Activated gamma-delta T cell (primary cell): ENCODE measurements around the gene PARP6.
"Not testable (repeated sequence)": the region's sequence is repeated elsewhere in the genome, so short reads cannot be mapped to it uniquely, and the experiment has no call there.

Experiments used
- DNase-seq: peaks from one replicate; lab custom pipeline; 2025; lab: John Stamatoyannopoulos, UW

The PARP6 gene

DNA sequence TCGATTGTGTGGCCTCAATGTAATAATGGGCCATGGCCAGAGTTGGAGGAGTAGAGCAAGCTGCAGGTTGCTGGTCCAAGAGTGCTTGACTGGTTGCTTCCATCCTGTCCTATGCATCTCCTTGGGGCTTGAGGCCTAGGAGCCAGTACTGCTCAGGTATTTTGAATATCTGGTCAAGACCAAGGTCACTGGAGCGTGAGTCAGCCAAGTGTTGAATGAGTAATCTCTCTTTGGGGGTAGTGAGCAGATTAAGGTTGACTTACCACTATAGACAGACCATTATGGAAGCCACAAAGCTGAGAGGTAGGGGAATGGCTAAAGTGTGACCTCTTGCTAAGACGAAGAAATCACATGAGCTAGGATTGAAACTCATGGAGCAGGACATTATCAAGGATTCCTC is 9.4 kb upstream of the PARP6 start:
- no peak for DNase-seq

DNA sequence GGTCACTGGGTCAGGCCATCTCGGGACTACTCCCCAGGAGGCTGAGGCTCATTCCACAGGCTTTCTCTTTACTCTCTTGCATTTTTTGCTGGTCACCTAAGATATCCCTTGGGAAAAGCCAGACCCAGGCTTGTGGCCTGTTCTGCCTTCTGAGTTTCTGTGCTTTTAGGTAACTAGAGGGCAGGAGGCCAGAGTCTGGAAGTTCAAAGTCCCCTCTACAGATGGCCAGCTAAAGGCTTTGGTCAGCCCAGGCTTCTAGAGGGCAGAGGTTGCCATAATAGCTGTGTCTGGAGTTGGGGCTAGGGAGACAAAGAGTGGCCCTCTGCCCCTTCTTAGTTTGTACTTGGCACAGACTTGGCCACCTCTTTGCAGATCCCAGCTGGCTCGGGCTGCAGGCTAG is 8.4 kb upstream of the PARP6 start:
- no peak for DNase-seq

DNA sequence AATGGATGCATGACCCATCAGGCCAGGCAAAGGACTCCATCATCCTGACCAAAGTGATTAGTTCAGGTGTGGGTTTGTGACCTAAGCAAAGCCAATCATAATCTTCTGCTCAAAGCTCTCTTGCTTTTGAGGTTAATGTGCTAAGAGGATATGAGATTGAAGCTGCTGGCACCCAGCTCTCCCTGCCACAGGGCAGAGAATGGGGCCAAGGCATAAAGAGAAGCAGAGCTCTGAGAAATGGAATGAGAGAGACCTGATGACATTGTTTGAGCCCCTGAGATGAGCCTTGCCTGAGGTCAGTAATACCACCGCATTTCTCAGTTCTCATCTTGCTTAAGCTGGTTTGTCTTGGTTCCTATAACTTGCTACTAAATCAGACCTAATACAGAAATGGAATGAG is 6.4 kb upstream of the PARP6 start:
- DNase-seq, result no peak

DNA sequence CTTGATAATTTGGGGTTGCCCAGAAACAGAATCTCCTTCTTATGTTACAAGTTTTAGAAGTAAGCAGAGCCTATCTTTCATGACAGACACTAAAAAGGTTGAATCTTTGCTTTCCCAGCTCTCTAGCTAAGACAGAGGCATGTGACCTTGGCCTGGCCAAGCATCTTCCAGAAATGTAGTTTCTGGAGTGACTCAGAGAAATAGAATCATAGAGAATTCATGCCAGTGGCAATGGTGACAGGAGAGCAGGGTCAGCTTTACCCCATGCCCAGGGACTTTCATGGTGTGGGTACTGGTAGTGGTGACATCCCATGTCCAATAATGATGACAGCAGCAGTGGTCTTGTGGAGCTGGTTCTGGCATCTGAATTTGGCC is 4.0 kb upstream of the PARP6 start:
- DNase-seq, result no peak

DNA sequence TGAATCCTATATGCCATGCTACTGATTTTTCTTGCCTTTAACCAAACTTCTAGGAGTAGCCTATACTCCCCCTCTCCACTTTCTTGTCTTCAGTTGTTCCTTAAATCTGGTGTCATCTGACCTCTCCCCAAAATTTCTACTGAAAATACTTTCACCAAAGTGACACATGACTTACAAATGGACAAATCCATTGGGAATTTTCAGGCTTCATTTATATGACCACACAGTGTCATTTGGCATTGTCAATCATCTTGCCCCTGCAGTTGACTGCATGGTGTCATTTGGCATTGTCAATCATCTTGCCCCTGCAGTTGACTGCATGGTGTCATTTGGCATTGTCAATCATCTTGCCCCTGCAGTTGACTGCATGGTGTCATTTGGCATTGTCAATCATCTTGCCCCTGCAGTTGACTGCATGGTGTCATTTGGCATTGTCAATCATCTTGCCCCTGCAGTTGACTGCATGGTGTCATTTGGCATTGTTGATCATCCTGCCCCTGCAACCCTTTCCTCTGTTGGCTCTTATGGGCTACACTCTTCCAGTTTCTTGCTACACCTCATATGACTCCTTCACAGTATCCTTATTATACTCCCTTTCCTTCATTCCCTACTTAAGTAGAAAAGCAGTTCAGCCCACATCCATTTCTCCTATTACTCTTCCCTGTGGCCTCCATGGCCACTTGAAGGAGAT is 3.4 kb upstream of the PARP6 start:
- DNase-seq, result not testable (repeated sequence)

DNA sequence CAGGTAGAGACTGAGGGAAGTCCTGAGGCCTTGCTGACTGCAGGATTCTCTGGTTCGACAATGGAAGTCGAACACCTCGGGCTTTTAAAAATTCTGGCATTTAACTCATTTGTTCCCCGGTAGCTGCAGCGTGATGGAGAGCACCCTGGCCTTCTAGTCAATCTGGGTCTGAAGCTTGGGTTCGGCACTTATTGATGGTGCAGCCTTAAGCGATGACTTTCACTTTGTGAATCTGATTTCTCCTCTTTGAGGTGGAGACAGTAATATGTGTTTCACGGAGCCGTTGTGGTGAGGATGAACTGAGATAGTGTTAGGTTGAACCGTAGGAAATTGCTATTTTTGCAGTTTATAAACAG is 621 bp upstream of the PARP6 start:
- no peak for DNase-seq

DNA sequence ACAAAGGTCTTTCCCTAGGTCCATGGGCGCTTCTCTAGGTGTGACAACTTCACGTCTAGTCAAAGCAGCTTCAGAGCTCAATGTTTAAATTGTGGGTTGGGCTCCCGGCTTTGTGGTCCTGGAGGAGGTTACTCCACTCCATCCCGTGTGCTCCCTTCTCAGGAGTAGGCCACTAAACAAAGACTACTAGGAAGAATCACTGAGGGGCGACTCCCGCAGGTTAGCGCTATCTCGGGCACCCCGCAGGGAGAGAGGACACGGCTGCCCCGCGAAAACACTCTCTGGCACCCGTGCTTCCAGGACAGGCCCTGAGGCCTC is 500 bp downstream of the PARP6 start:
- DNase-seq, result no peak

DNA sequence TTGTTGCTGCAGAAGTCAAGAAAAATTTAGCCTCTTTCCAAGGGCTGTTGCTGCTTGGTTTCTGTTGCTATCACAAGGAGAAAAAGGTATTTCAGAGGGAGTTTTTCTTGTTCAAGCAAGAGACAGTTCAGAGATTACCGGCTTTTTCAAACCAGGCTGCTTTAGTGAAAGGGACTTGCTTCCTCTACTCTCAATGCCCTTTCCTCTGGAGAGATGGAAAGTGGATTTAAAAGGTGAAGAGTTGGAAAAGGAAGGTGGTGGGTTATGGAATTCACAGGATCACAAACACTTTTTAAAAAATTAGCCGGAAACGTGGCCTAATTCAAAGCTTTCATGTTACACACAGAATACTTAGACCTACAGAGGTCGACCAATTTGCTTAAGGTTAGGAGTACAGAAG is 1.1 kb downstream of the PARP6 start:
- DNase-seq, result no peak

DNA sequence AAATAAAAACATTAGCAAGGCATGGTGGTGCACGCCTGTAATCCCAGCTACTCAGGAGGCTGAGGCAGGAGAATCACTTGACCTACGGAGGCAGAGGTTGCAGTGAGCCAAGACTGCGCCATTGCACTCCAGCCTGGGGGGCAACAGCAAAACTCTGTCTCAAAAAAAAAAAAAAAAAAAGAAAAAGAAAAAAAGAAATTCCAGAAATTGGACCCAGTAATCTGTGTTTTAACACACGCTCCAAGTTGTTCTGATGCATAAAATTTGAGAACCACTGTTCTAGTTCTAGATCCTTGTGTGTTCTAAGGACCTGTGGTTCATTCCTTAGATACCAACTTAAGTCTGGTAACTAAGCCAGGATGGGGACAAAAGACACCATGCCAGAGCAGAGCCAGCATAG is 2.6 kb downstream of the PARP6 start:
- no peak for DNase-seq

DNA sequence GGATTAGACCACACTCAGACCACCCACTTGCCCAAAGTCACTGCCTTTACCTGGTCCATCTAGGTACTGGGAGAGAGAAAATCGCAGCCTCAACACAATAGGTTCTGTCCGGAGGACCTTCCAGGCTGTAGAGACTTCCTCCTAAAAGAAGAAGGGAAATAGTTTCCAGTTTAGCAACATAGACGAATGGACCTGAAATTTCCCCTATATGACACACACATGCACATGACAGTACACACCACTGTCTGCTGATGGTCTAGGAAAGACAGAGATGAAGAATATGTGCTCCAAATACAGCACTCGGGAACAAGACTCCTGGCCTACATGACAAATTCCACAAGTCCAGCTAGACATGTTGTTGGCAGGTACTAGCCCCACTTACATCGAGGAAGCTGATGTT is 7.3 kb downstream of the PARP6 start:
- no peak for DNase-seq

DNA sequence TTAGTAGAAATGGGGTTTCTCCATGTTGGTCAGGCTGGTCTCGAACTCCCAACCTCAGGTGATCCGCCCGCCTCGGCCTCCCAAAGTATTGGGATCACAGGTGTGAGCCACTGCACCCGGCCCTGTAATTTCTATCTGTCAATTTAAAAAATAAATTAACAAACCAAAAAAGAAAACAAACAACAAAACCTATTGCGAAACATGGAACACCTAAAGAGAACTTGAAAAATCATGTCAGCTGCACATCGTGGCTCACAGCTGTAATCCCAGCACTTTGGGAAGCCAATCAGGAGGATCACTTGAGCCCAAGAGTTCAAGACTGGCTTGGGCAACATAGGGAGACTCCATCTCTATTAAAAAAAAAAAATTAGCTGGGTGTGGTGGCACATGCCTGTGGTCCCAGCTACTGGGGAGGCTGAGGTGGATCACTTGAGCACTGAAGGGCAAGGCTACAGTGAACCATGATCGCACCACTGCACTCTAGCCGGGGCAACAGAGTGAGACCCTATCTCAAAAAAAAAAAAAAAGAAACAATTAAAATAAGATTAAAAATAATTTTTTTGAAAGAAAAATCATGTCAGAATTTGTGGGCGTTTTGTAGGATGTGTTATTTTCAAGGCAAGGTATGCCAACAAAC is 19.6 kb downstream of the PARP6 start:
- DNase-seq, result no peak

DNA sequence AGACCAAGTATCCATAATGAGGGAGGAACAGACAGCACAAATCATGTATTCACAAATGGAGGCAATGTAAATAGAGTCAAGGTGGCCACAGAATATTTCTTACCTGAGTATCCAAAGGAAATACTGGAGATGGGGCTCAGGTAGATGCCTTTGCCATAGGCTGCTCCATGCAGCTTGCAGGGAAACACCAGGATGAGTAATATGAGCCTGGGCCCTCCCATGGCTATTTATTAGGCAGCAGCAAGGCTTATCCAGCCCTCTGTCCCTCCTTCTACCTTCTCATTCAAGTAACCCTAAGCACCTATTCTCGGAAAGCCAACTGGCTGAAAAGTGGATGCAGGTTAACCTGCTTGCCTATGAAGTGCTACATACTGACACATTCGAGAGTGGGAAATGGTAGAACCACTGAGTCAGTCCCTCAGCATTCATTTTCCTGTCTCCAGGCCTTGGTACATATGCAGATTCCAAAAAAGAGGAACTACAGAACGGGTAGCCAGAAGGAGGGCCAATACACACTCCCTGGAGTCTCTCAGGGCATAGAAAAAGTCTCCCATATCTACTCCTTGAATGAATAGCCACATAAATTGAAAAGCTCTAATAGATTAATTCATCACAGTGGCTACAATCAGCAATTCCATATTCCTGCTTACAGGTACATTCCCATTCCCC is 23.1 kb downstream of the PARP6 start:
- DNase-seq, result no peak

DNA sequence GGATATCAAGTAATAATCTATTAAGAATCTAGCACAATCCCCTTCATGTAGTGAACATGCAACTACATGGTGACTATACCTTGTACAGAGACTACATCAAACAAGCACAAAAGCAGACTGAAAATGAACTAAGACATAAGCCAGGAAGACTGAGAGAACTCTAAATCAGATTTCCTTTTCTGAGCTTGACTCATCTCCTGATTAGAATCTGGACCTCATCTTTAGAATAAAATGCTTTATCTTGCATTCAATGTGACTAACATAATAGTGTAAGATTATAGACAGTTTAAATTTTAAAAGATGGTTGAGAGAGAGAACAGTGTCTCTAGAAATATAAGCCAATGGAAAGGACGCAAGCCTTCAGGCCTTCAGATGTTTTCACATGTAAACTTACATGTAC is 23.8 kb downstream of the PARP6 start:
- no peak for DNase-seq

DNA sequence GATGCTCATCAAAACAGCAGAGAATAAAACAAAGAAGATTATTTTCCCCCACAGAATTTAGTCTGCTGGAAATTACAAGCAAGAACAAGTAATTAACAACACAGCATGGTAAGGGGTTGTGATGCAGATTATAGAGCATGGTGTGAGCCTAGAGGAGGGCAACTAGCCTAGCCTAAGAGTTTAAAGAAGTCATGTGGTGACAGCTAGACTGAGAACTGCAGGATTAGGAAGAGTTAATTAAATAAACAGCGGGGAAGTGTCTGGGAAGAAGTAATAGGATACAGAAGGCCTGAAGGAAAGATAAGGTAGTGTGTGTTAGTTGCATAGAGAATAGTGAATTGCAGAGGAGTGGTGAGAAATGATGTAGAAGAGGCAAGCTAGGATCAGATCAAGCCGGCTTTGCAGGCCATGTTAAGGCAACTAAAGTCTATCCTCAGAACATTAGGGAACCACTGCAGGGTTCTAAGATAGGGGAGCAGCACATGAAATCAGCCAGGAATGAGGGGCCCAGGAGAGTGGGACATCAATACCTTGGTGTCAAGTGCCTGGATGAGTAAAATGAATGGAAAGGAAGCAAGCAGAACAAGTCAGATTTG is 29.5 kb downstream of the PARP6 start:
- no peak for DNase-seq

DNA sequence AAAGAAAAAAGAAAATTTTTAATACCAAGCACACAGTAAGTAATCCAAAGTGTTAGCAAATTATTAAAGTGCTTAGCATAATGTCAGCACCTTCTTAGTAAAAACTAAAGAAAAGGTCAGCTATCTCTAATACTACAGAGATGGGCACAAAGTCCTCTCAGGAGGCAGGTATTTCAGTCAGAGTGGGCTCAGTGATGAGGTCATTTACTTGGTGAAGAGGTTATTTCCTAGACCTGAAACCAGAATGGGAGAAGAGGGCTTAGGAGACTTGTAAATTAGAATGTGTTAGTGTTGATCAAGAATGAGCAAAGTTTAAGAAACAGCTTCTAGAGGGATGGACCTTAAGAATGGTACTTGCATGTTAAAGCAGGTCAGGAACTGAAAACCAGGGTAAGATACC is 32.7 kb downstream of the PARP6 start:
- DNase-seq, result no peak

DNA sequence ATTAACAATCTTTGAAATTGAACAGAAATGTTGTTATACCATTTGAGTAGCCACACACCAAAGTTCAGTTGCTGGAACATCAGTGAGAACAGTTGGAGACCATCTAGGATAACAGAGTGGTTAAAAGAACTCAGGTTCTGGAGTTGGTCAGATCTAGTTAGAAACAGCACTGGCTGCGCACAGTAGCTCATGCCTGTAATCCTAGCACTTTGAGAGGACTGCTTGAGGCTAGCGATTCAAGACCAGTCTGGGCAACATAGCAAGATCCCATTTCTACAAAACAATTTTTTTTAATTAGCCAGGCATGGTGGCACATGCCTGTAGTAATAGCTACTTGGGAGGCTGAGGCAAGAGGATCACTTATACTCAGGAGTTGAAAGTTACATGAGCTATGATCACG is 33.8 kb downstream of the PARP6 start:
- no peak for DNase-seq

DNA sequence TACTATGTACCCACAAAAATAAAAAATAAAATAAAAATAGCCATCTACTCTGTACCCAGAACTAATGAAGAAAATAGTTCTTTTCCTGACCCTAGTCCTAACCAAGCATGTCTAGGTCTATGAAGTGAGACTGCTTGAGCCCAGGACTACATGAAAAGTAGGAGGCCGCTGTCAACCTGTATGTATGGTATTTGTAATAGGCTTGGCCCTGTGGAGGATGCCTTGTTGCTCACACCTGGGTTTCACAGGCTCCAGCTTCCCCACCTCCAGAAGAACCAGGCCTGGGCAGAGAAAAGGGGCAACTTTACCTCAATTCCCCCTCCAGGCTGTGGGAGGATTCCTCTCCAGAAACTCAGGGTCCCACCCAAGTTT is 34.5 kb downstream of the PARP6 start:
- DNase-seq, result no peak

DNA sequence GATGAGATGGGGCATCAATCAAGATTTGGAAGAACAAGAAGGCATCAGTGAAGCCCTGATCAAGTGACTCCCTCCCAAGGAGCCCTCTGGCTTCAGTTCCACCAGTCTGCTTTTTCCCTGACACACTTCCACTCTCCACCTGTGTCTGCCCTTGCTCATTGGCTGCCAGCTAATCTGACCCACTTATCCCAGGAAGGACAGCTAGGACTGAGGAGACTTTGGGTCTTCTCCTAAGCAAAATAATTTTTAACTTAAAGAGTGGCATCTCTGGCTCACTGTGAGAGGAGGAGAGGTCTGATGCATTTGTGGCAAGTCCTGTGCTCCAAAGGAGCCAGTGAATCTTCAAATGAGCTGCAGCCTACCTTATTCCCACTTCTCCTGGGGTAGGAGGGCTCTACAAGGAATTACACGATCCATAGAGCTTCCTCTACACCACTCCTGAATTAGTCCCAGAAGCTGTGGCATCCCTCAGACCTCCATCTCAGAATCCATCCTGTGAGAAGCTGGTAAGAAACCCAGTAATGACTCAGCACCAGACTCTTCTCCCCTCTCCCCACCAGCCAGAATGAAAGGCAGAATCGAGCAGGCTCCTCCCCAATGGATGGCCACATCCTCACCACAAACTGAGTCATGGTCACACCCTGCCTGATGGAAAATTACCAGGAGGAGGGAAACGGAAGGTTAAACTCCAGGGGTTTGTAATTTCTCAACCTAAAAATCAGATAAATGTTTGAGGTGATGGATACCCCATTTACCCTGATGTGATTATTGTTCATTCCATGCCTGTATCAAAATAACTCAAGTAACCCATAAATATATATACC is 35.1 kb downstream of the PARP6 start:
- DNase-seq, result no peak

DNA sequence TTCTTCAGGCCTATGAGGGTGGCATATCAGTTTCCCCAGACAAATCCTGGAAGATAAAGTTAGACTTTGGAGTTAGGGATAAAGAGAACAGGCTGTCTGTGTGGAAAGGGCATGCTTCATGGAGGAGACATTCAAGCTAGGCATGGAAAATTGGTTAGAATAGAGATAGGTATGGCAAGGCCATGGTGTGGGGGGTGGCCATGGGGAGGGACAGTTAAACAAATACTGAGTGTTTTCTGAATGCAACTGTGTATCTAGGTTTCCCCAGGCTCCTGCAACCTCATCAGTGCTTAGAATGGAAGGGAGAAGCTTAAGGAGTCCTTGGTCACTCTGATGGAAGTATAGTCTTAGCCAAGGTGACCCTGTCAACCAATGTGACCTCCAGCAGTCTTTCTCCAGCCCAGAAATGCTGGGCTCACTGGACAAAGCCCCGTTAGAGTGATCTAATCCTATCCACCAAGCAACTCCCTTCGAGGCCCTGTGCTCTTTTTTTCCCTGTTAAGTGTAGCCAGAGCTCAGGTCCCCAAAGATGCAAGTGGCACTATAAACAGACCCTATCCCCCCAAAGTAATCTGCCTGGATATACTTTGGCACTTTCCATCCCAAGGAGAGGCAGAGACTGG is 35.9 kb downstream of the PARP6 start:
- DNase-seq, result no peak

DNA sequence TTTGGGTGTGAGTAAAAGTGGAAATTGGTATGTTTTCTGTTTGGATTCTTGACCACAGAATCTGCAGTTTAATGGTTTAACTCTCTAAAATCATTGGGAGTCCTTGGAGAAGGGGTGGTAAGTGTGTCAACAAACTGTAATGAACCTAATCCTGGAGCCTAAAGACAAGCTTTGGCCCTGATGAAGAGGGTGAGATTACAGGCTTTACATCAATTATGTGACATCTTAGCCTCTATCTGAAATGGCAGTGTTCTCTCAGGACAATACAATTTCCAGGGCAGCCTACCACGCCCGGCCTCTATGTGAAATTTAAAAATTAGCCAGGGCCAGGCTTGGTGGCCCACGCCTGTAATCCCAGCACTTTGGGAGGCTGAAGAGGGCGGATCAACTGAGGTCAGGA is 37.1 kb downstream of the PARP6 start:
- no peak for DNase-seq

DNA sequence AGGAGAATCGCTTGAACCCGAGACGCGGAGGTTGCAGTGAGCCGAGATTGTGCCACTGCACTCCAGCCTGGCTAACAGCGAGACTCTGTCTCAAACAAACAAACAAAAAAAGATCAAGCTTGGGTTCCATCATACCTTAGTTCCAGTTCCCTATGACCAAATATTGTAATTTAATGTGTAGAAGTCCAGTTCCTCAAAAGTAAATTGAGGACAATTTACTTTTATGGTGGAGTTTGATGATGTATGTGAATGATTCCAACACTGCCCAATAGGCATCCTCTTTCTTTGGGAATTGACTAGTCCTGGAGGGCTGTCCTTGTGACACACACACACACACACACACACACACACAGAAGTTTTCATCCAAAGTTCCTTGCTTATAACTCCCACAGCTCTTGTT is 38.6 kb downstream of the PARP6 start:
- DNase-seq, result no peak

DNA sequence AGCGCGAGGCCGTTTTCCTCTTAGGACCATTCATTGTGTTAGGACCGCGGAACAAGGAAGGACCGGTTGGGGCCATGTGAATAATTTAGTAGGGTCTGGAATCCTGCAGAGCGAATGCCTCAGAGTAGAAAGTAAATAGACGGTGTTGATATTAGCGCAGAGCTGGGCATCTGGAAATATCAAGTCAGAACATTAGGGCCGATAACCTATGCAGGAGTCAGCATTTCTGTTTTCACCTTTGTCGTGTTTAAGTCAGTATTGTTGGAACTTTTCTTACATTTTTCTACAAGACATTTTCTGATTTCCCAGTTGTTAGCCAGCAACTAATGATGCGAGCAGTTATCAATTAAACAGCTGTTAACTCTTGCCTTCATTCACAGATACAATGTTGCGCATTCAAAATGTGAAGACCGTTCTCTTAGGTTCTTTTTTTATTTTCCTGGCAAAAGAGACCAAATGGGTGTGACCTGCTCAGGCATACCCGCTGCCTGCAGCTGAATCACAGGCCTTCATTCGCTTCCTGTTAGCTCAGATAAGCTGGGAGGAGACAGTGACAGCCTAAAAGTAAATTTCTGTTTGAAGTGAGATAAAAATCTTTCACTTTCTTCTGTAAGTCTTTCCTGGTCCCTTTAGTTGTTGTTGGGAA is 40.4 kb downstream of the PARP6 start:
- DNase-seq, result no peak
